SK-N-SH treated with all-trans-retinoic acid at 6 μM for 48 hours (cell line): ENCODE measurements around the gene GRM2.

Experiments used
- ATAC-seq: fragments of 200-7000 bp; cut with Tn5 transposase; 3 replicates; pipeline ENCODE4 v1.9.1; 2020; ENCODE audit warnings: mild to moderate bottlenecking, moderate library complexity
- ARNTL ChIP-seq: fragments of 450-650 bp; formaldehyde crosslinking; IDR thresholded peaks from 2 replicates; pipeline ENCODE4 v1.5.0; 2020; ENCODE audit warnings: low read depth, mild to moderate bottlenecking, moderate library complexity, borderline replicate concordance
- BACH2 ChIP-seq: fragments of 250-450 bp; sonication (Bioruptor Pico); IDR thresholded peaks from 2 replicates; pipeline ENCODE4 v1.9.0; 2021; ENCODE audit warnings: mild to moderate bottlenecking, borderline replicate concordance
- CREB5 ChIP-seq: fragments of 250-450 bp; sonication (Bioruptor Pico); IDR thresholded peaks from 2 replicates; pipeline ENCODE4 v1.5.1; 2020; ENCODE audit warnings: low read depth, mild to moderate bottlenecking, moderate library complexity
- CSDC2 ChIP-seq: fragments of 250-450 bp; sonication (Bioruptor Pico); IDR thresholded peaks from 2 replicates; pipeline ENCODE4 v1.5.0; 2020; ENCODE audit warnings: mild to moderate bottlenecking, moderate library complexity
- CSRNP3 ChIP-seq: fragments of 250-450 bp; sonication (Bioruptor Pico); IDR thresholded peaks from 2 replicates; pipeline ENCODE4 v1.5.1; 2021; ENCODE audit warnings: mild to moderate bottlenecking, moderate library complexity
- OSR1 ChIP-seq: fragments of 250-450 bp; sonication (Bioruptor Pico); IDR thresholded peaks from 2 replicates; pipeline ENCODE4 v1.8.0; 2022; ENCODE audit warnings: moderate library complexity, mild to moderate bottlenecking, inconsistent platforms
- PATZ1 ChIP-seq: fragments of 250-450 bp; sonication (Bioruptor Pico); IDR thresholded peaks from 2 replicates; pipeline ENCODE4 v1.8.0; 2020; ENCODE audit warnings: mild to moderate bottlenecking, moderate library complexity, borderline replicate concordance
- POU6F1 ChIP-seq: fragments of 250-450 bp; sonication (Bioruptor Pico); IDR thresholded peaks from 2 replicates; pipeline ENCODE4 v1.8.0; 2021; ENCODE audit warnings: low read depth, mild to moderate bottlenecking, moderate library complexity, borderline replicate concordance
- PPARA ChIP-seq: fragments of 250-450 bp; sonication (Bioruptor Pico); IDR thresholded peaks from 2 replicates; pipeline ENCODE4 v1.5.0; 2020; ENCODE audit warnings: mild to moderate bottlenecking, borderline replicate concordance
- RARB ChIP-seq: fragments of 250-450 bp; sonication (Bioruptor Pico); IDR thresholded peaks from 2 replicates; pipeline ENCODE4 v1.8.0; 2021; ENCODE audit warnings: mild to moderate bottlenecking, moderate library complexity
- SNAI2 ChIP-seq: fragments of 250-450 bp; sonication (Bioruptor Pico); IDR thresholded peaks from 2 replicates; pipeline ENCODE4 v1.5.0; 2020; ENCODE audit warnings: mild to moderate bottlenecking, moderate library complexity
- TCF4 ChIP-seq: fragments of 250-450 bp; sonication (Bioruptor Pico); IDR thresholded peaks from 2 replicates; pipeline ENCODE4 v1.8.0; 2021; ENCODE audit warnings: mild to moderate bottlenecking, moderate library complexity, borderline replicate concordance
- TOX ChIP-seq: fragments of 250-450 bp; sonication (Bioruptor Pico); IDR thresholded peaks from 2 replicates; pipeline ENCODE4 v1.8.0; 2021; ENCODE audit warnings: mild to moderate bottlenecking, moderate library complexity, borderline replicate concordance
- TSHZ2 ChIP-seq: fragments of 250-450 bp; sonication (Bioruptor Pico); IDR thresholded peaks from 2 replicates; pipeline ENCODE4 v1.5.0; 2020; ENCODE audit warnings: mild to moderate bottlenecking, moderate library complexity
- ZFP3 ChIP-seq: fragments of 250-450 bp; sonication (Bioruptor Pico); IDR thresholded peaks from 2 replicates; pipeline ENCODE4 v1.5.0; 2020; ENCODE audit warnings: mild to moderate bottlenecking, moderate library complexity
- ZFP30 ChIP-seq: fragments of 450-650 bp; formaldehyde crosslinking; IDR thresholded peaks from 2 replicates; pipeline ENCODE4 v1.5.0; 2022; ENCODE audit warnings: mild to moderate bottlenecking, moderate library complexity
- ZNF565 ChIP-seq: fragments of 450-650 bp; formaldehyde crosslinking; conservative IDR thresholded peaks from 2 replicates; pipeline ENCODE4 v1.5.0; 2020; ENCODE audit warnings: low read depth, mild to moderate bottlenecking, moderate library complexity
- ZNF8 ChIP-seq: fragments of 450-650 bp; formaldehyde crosslinking; IDR thresholded peaks from 2 replicates; pipeline ENCODE4 v1.5.0; 2020; ENCODE audit warnings: mild to moderate bottlenecking, moderate library complexity

The GRM2 gene

GRCh38 chr3:51684971-51685751 is 21.7 kb upstream of the GRM2 start:
- ATAC-seq, result no peak
- TF ChIP-seq ARNTL (CRISPR knock-in tag), result no peak
- TF ChIP-seq OSR1 (CRISPR knock-in tag), result no peak
- TF ChIP-seq CREB5, result no peak
- no peak for TF ChIP-seq ZNF8 (CRISPR knock-in tag)
- TF ChIP-seq CSRNP3 (CRISPR knock-in tag), result no peak

- no peak for ATAC-seq
- TF ChIP-seq TCF4 (CRISPR knock-in tag) (no peak), PPARA (CRISPR knock-in tag) (no peak), SNAI2 (CRISPR knock-in tag) (no peak), OSR1 (CRISPR knock-in tag) (no peak), POU6F1 (CRISPR knock-in tag) (no peak)
These were observed 20.8 kb upstream of the GRM2 start for GRCh38 chr3:51686056-51686455.

- no peak for TF ChIP-seq ZFP3 (CRISPR knock-in tag)
- no peak for TF ChIP-seq ZNF8 (CRISPR knock-in tag)
- no peak for TF ChIP-seq CREB5
- no peak for TF ChIP-seq RARB
- no peak for TF ChIP-seq CSRNP3 (CRISPR knock-in tag)
- TF ChIP-seq TOX, result no peak
- no peak for TF ChIP-seq ZFP30 (CRISPR knock-in tag)
- TF ChIP-seq, all 23 proteins: peak for 0
- no peak for ATAC-seq
These were observed 20.2 kb upstream of the GRM2 start for GRCh38 chr3:51686512-51687215.

- no peak for ATAC-seq
- TF ChIP-seq OSR1 (CRISPR knock-in tag), result no peak
- no peak for TF ChIP-seq ZFP30 (CRISPR knock-in tag)
- TF ChIP-seq TSHZ2 (CRISPR knock-in tag), result no peak
- TF ChIP-seq CSDC2 (CRISPR knock-in tag), result no peak
- TF ChIP-seq ZNF565 (CRISPR knock-in tag), result no peak
- no peak for TF ChIP-seq PATZ1 (CRISPR knock-in tag)
- TF ChIP-seq PPARA (CRISPR knock-in tag), result no peak
- no peak for TF ChIP-seq POU6F1 (CRISPR knock-in tag)
- TF ChIP-seq TCF4 (CRISPR knock-in tag), result no peak
- TF ChIP-seq SNAI2 (CRISPR knock-in tag), result no peak
- TF ChIP-seq BACH2 (CRISPR knock-in tag), result no peak
These were observed 19.2 kb upstream of the GRM2 start for GRCh38 chr3:51687431-51688205.
